Myocyte (in vitro differentiated cells): ENCODE results near the gene UPB1. TPM values are rescaled to one million over a fixed set of nuclear protein-coding genes. Genes with fewer than 3 reads are reported as not detected.

Experiments used
- DNase-seq: peaks from one replicate; pipeline ENCODE4 v3.0.0-alpha.2; 2012; ENCODE audit warnings: low read depth
- total RNA-seq: library from RNA; depleted of rRNA; stranded (reverse); fragments of >200 nt; gene quantifications from 2 replicates; pipeline ENCODE4 v1.2.3, GENCODE V29; 2014

Gene UPB1
- total RNA-seq, 1 donor from 2014 or later, result not detected

GRCh38 chr22:24503843-24504338 lies 8.8 kb downstream of the UPB1 start:
- DNase-seq, result no peak

GRCh38 chr22:24504540-24504939 lies 9.4 kb downstream of the UPB1 start:
- no peak for DNase-seq

- no peak for DNase-seq
Measured at GRCh38 chr22:24504956-24505736, 10.0 kb downstream of the UPB1 start.

GRCh38 chr22:24506802-24507438 lies 11.8 kb downstream of the UPB1 start:
- DNase-seq, result no peak

- DNase-seq, result no peak
Measured at GRCh38 chr22:24507716-24508115, 12.6 kb downstream of the UPB1 start.

- peak; percentile 40 for DNase-seq
Measured at GRCh38 chr22:24510637-24511625, 15.8 kb downstream of the UPB1 start.

- peak; percentile 24 for DNase-seq
Measured at GRCh38 chr22:24512043-24512442, 16.9 kb downstream of the UPB1 start.

- DNase-seq, result no peak
Measured at GRCh38 chr22:24513378-24514240, 18.5 kb downstream of the UPB1 start.

GRCh38 chr22:24514241-24515026 lies 19.3 kb downstream of the UPB1 start:
- no peak for DNase-seq

- no peak for DNase-seq
Measured at GRCh38 chr22:24515027-24515338, 19.9 kb downstream of the UPB1 start.

GRCh38 chr22:24516301-24516737 lies 21.2 kb downstream of the UPB1 start:
- DNase-seq, result peak; percentile 69

- DNase-seq, result no peak
Measured at GRCh38 chr22:24517446-24517845, 22.3 kb downstream of the UPB1 start.

GRCh38 chr22:24518228-24518627 lies 23.1 kb downstream of the UPB1 start:
- no peak for DNase-seq

- DNase-seq, result no peak
Measured at GRCh38 chr22:24518771-24519485, 23.8 kb downstream of the UPB1 start.

GRCh38 chr22:24519496-24519895 lies 24.4 kb downstream of the UPB1 start:
- DNase-seq, result no peak

- no peak for DNase-seq
Measured at GRCh38 chr22:24521791-24522245, 26.7 kb downstream of the UPB1 start.

- no peak for DNase-seq
Measured at GRCh38 chr22:24523873-24524272, 28.7 kb downstream of the UPB1 start.

GRCh38 chr22:24525416-24526037 lies 30.4 kb downstream of the UPB1 start:
- DNase-seq, result peak; percentile 85
